ENCODE measurements around the gene LANCL2.

LANCL2 gene

DNA sequence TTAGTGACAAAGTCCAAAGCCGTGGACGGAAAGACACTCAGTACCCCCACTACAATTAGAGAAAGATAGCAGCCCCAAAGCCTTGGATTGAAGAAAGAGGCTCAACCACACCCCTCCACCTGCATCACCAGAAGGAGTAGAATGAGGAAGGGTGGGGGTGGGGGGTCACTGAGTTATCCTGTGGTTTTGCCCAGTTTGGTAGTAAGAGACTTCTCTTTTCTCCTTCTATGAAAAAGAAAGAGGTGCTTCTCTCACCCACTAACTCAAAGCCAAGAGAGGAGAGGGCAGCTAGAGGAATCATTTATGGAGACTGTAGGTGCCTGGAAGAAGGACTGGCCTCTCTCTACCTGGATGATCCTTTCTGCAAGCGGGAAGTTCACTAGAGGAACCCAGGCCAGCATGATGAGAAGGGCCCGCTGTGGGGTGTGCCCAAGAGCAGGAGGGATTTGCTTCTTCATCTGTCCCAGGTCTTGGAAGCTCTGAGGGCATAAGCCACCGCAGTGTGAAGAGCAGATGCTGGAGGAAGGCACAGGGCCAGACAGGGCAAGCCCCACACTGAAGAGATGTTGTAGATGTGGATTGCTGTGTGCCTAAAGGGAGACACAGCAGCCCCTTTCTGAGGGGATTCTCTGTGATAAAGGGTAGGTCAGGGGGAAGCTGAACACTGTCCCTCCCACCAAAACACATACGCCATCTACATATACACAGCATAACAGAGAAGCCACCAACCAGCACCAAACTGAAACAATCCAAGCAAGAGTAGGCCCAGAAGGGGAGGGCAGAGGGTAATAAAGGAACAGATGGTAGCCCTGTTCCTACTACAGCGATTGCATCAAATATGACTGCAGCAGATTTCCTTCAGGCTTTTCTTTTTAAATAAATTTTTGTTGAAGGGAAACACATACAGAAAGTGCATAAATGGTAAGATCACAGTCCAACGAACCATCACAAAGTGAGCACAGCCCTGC, 25.8 kb upstream of the LANCL2 start:
- Histone ChIP-seq H3K4me1 (ENCODE audit: low read length) (no peaks in the 10 kb centered on the region), H3K4me2 (ENCODE audit: low read length) (no peak overlapping the region), H3K27me3 (ENCODE audit: low read depth, low read length) (0 out of 2 replicates have a peak, but pooled peaks cover 2% of the 10 kb centered on the region), H3K9me3 (ENCODE audit: insufficient read depth, low read length) (0 out of 2 replicates have a peak, but pooled peaks cover 4% of the 10 kb centered on the region), H2AFZ (ENCODE audit: low read depth, low read length) (no peak overlapping the region), H3K79me2 (ENCODE audit: low read length) (no peaks in the 10 kb centered on the region), H3K9ac (ENCODE audit: low read length) (no peak overlapping the region), H3K36me3 (replicated peaks; ENCODE audit: low read depth, low read length) (no peaks in the 10 kb centered on the region), H3K4me3 (ENCODE audit: low read length) (no peak overlapping the region), H3K27ac (ENCODE audit: low read length) (no peak overlapping the region), H4K20me1 (ENCODE audit: insufficient read depth, low read length) (no peaks in the 10 kb centered on the region)
- TF ChIP-seq, protein P1, sequence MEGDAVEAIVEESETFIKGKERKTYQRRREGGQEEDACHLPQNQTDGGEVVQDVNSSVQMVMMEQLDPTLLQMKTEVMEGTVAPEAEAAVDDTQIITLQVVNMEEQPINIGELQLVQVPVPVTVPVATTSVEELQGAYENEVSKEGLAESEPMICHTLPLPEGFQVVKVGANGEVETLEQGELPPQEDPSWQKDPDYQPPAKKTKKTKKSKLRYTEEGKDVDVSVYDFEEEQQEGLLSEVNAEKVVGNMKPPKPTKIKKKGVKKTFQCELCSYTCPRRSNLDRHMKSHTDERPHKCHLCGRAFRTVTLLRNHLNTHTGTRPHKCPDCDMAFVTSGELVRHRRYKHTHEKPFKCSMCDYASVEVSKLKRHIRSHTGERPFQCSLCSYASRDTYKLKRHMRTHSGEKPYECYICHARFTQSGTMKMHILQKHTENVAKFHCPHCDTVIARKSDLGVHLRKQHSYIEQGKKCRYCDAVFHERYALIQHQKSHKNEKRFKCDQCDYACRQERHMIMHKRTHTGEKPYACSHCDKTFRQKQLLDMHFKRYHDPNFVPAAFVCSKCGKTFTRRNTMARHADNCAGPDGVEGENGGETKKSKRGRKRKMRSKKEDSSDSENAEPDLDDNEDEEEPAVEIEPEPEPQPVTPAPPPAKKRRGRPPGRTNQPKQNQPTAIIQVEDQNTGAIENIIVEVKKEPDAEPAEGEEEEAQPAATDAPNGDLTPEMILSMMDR (IDR thresholded peaks at IDR 0.05; ENCODE audit: low read depth, low read length): no peak
- TF ChIP-seq EZH2phosphoT487 (IDR thresholded peaks at IDR 0.05; ENCODE audit: low read depth): no peak

DNA sequence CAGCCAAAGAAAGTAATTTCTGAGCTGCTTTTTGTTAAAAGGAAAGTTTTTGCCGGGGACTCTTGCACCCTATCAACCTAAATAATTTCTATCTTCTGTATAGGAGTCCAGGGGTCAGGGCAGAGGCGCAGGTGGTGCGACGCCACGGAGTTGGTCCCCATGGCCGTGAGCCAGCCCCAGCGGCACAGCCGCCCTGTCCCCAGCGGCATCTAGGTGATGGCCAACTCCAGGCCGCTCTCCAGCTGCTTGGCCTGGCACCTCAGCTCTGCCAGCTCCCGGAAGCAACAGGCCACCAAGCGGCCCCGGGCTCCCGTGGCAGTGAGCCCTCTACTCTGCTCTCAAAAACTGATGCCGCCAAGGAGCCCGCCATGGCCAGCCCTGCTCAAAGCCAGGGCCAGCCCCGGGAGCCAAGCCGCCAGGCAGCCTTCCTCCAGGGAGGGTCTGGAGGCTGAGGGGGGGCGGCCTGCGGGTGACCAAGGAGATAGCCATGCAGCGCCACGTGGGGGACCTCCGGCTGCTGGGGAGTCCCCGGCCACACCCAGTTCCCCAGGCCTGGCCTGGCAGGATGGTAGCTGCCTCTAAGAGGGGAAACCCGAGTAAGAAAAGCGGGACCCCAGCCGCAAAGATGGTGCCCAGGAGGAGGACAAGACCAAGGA, 22.8 kb upstream of the LANCL2 start:
- no peaks in the 10 kb centered on the region for H3K79me2 ChIP-seq (ENCODE audit: low read length)
- H4K20me1 ChIP-seq (ENCODE audit: insufficient read depth, low read length): no peaks in the 10 kb centered on the region
- no peaks in the 10 kb centered on the region for H3K27me3 ChIP-seq (ENCODE audit: low read depth, low read length)
- no peaks in the 10 kb centered on the region for H3K4me1 ChIP-seq (ENCODE audit: low read length)
- H3K4me3 ChIP-seq (ENCODE audit: low read length): no peak overlapping the region
- TF ChIP-seq, protein P1 (IDR thresholded peaks at IDR 0.05; ENCODE audit: low read depth, low read length): no peak
- no peak for TF ChIP-seq EZH2phosphoT487 (IDR thresholded peaks at IDR 0.05; ENCODE audit: low read depth)
- H3K4me2 ChIP-seq (ENCODE audit: low read length): no peak overlapping the region
- 0 out of 2 replicates have a peak, but pooled peaks cover 4% of the 10 kb centered on the region for H3K9me3 ChIP-seq (ENCODE audit: insufficient read depth, low read length)
- H3K36me3 ChIP-seq (replicated peaks; ENCODE audit: low read depth, low read length): no peaks in the 10 kb centered on the region
- H3K27ac ChIP-seq (ENCODE audit: low read length): no peak overlapping the region
- no peak overlapping the region for H2AFZ ChIP-seq (ENCODE audit: low read depth, low read length)
- no peak overlapping the region for H3K9ac ChIP-seq (ENCODE audit: low read length)

DNA sequence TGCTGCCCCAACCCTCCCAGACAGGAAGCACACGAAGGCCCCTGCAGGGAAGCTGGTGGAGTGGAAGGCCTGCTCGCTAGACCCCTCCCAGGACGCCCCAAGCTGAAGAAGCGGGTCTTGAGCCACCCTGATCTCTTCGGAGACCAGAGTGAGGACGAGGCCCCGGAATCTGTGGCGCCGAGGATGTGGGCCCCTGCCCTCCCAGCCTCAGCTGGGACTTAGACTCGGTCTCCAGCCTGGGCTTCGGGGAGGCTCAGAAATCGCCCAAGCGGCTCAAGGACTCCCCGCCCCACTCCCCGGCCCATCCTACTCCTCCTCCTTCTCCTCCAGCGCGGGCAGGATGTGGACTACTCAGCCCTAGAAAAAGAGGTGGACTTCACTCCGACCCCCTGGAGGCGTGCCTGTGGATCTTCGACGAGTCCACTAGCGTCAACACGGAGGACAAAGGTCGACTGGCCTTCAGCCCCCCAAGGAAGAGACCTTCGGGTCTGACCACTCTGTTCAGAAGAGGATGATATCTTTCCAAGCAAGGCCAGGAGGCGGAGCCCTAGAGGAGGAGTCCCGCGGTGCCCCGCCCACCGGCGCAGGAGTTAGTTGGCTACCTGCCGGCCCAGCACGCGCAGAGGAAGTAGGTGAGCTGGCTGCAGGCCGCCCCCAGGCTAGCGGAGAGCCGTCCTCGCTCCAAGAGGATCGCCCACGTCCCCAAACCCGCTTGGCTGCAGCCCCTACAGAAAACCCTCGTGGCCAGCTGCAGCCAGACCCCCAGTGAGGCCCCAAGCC, 21.9 kb upstream of the LANCL2 start:
- TF ChIP-seq, protein P1 (IDR thresholded peaks at IDR 0.05; ENCODE audit: low read depth, low read length): no peak
- no peak for TF ChIP-seq EZH2phosphoT487 (IDR thresholded peaks at IDR 0.05; ENCODE audit: low read depth)
- no peak overlapping the region for H3K4me2 ChIP-seq (ENCODE audit: low read length)
- H4K20me1 ChIP-seq (ENCODE audit: insufficient read depth, low read length): no peaks in the 10 kb centered on the region
- H3K79me2 ChIP-seq (ENCODE audit: low read length): no peaks in the 10 kb centered on the region
- no peak overlapping the region for H2AFZ ChIP-seq (ENCODE audit: low read depth, low read length)
- H3K27me3 ChIP-seq (ENCODE audit: low read depth, low read length): no peaks in the 10 kb centered on the region
- H3K9me3 ChIP-seq (ENCODE audit: insufficient read depth, low read length): 0 out of 2 replicates have a peak, but pooled peaks cover 4% of the 10 kb centered on the region
- H3K4me1 ChIP-seq (ENCODE audit: low read length): 0 out of 2 replicates have a peak, but pooled peaks cover under 1% of the 10 kb centered on the region
- no peaks in the 10 kb centered on the region for H3K36me3 ChIP-seq (replicated peaks; ENCODE audit: low read depth, low read length)
- no peak overlapping the region for H3K27ac ChIP-seq (ENCODE audit: low read length)
- H3K4me3 ChIP-seq (ENCODE audit: low read length): no peak overlapping the region
- H3K9ac ChIP-seq (ENCODE audit: low read length): no peak overlapping the region

All from OCI-LY3 (cell line).